ENCODE data around the gene DCAF12.
A peak's percentile ranks its signal among the peaks of the same experiment; 100 is the strongest.

DCAF12 gene

GRCh38 chr9:34127035-34127948 is 794 bp upstream of the DCAF12 start:
- Histone ChIP-seq H4K91ac (ENCODE audit: low read depth, low read length, poor library complexity) (no peak overlapping the region), H3K27me3 (ENCODE audit: control insufficient read depth in 3 of 3, insufficient read depth in 3 of 3, low read depth in 1 of 3, low read length in 3 of 3) (no peaks in the 10 kb centered on the region), H2BK5ac (ENCODE audit: low read length) (peak overlapping the region; percentile 93), H2AFZ (ENCODE audit: low read length) (peak overlapping the region; percentile 94), H3K9me3 (replicated peaks in 1 of 2; ENCODE audit: control insufficient read depth in 2 of 2, insufficient read depth in 1 of 2, low read depth in 1 of 2, low read length in 2 of 2) (peaks cover 0 to 2% of the 10 kb centered on the region in 2 donors), H2BK12ac (ENCODE audit: low read length) (no peak overlapping the region), H3K36me3 (replicated peaks in 1 of 2; ENCODE audit: control insufficient read depth in 2 of 2, insufficient read depth in 2 of 2, low read length in 2 of 2) (peaks cover 11 to 26% of the 10 kb centered on the region in 2 donors), H3K4me3 (ENCODE audit: low read length in 2 of 2) (peak overlapping the region; percentile 74 to 98), H2BK120ac (ENCODE audit: low read depth, low read length) (peak overlapping the region; percentile 61), H3K4me1 (ENCODE audit: control insufficient read depth in 2 of 2, insufficient read depth in 1 of 2, low read depth in 1 of 2, low read length in 2 of 2) (peaks cover 6 to 16% of the 10 kb centered on the region in 2 donors), H3K9ac (ENCODE audit: low read depth, low read length, poor library complexity) (peak overlapping the region; percentile 97), H3K27ac (replicated peaks; ENCODE audit: low read length) (peak overlapping the region; percentile 98), H3K23ac (ENCODE audit: low read depth, low read length, poor library complexity) (peak overlapping the region; percentile 97), H4K8ac (ENCODE audit: low read depth, low read length) (peak overlapping the region; percentile 98), H2BK15ac (ENCODE audit: low read length) (peak overlapping the region; percentile 53), H3K4me2 (ENCODE audit: insufficient read depth, low read length, poor library complexity, severe bottlenecking) (peak overlapping the region; percentile 82), H3K14ac (ENCODE audit: low read length) (no peak overlapping the region), H3K79me1 (ENCODE audit: low read depth, low read length) (peaks cover 8% of the 10 kb centered on the region), H3K18ac (ENCODE audit: low read length) (peak overlapping the region; percentile 99), H2AK5ac (ENCODE audit: low read depth, low read length) (peak overlapping the region; percentile 4), H3K4ac (ENCODE audit: low read length) (peak overlapping the region; percentile 38)
- DNase-seq (ENCODE audit: low spot score): no peak
- no CpG with 5 or more reads among the region's 17 CpGs for WGBS, 2 donors (ENCODE audit: extremely low coverage in 2 of 2, insufficient read length in 2 of 2, insufficient replicate concordance in 1 of 2)

DNA sequence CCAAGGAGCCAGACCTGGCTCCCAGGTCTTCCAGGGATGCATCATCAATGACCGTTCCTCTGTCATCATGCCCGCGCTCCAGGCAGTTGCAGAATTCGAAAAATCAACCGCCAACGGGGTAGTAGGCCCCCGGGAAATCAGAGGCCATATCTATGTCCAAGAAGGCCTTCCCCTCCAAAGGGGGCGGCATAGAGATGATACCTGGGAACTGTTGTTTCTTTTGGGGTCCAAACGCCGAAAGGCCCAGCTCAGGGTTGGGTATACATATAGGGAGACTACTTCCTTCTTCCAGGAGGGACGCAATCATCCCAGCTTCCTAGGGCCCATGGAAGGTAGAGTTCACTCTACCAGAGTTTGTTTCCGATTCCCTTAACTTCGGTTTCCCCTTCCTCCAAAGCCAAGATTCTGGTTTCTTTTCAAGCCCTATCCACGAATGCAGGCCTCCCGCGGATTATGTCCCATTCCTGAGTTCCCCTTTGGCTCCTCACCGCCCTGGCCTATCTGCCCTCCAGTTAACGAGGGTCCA is 754 bp downstream of the DCAF12 start:
- Histone ChIP-seq H3K9me3 (replicated peaks in 1 of 2; ENCODE audit: control insufficient read depth in 2 of 2, insufficient read depth in 1 of 2, low read depth in 1 of 2, low read length in 2 of 2) (peaks cover 0 to 2% of the 10 kb centered on the region in 2 donors), H3K4me3 (ENCODE audit: low read length in 2 of 2) (peak overlapping the region; percentile 74 to 98), H3K27ac (replicated peaks; ENCODE audit: low read length) (peak overlapping the region; percentile 74), H4K91ac (ENCODE audit: low read depth, low read length, poor library complexity) (no peak overlapping the region), H3K9ac (ENCODE audit: low read depth, low read length, poor library complexity) (peak overlapping the region; percentile 97), H3K14ac (ENCODE audit: low read length) (peak overlapping the region; percentile 60), H3K79me1 (ENCODE audit: low read depth, low read length) (peaks cover 8% of the 10 kb centered on the region), H2AFZ (ENCODE audit: low read length) (peak overlapping the region; percentile 94), H3K23ac (ENCODE audit: low read depth, low read length, poor library complexity) (no peak overlapping the region), H2BK120ac (ENCODE audit: low read depth, low read length) (no peak overlapping the region), H2BK5ac (ENCODE audit: low read length) (peak overlapping the region; percentile 93), H2AK5ac (ENCODE audit: low read depth, low read length) (peak overlapping the region; percentile 86), H3K36me3 (replicated peaks in 1 of 2; ENCODE audit: control insufficient read depth in 2 of 2, insufficient read depth in 2 of 2, low read length in 2 of 2) (peaks cover 15 to 39% of the 10 kb centered on the region in 2 donors), H2BK12ac (ENCODE audit: low read length) (no peak overlapping the region), H3K27me3 (ENCODE audit: control insufficient read depth in 3 of 3, insufficient read depth in 3 of 3, low read depth in 1 of 3, low read length in 3 of 3) (no peaks in the 10 kb centered on the region), H4K8ac (ENCODE audit: low read depth, low read length) (no peak overlapping the region), H2BK15ac (ENCODE audit: low read length) (no peak overlapping the region), H3K4me2 (ENCODE audit: insufficient read depth, low read length, poor library complexity, severe bottlenecking) (peak overlapping the region; percentile 63), H3K18ac (ENCODE audit: low read length) (peak overlapping the region; percentile 96), H3K4me1 (ENCODE audit: control insufficient read depth in 2 of 2, insufficient read depth in 1 of 2, low read depth in 1 of 2, low read length in 2 of 2) (peaks cover 6 to 16% of the 10 kb centered on the region in 2 donors), H3K4ac (ENCODE audit: low read length) (peak overlapping the region; percentile 78)
- WGBS, 2 donors (ENCODE audit: extremely low coverage in 2 of 2, insufficient read length in 2 of 2, insufficient replicate concordance in 1 of 2): no CpG with 5 or more reads among the region's 18 CpGs
- no peak for DNase-seq (ENCODE audit: low spot score)

- Histone ChIP-seq H3K23ac (ENCODE audit: low read depth, low read length, poor library complexity) (no peak overlapping the region), H3K9ac (ENCODE audit: low read depth, low read length, poor library complexity) (no peak overlapping the region), H3K4me2 (ENCODE audit: insufficient read depth, low read length, poor library complexity, severe bottlenecking) (no peak overlapping the region), H2BK5ac (ENCODE audit: low read length) (no peak overlapping the region), H3K4me1 (ENCODE audit: control insufficient read depth in 2 of 2, insufficient read depth in 1 of 2, low read depth in 1 of 2, low read length in 2 of 2) (peaks cover 6 to 16% of the 10 kb centered on the region in 2 donors), H3K4me3 (ENCODE audit: low read length in 2 of 2) (peak overlapping the region in 1 of 2 donors; percentile 74), H3K9me3 (replicated peaks in 1 of 2; ENCODE audit: control insufficient read depth in 2 of 2, insufficient read depth in 1 of 2, low read depth in 1 of 2, low read length in 2 of 2) (peaks cover 0 to 2% of the 10 kb centered on the region in 2 donors), H3K27ac (replicated peaks; ENCODE audit: low read length) (no peak overlapping the region), H2BK15ac (ENCODE audit: low read length) (no peak overlapping the region), H2AK5ac (ENCODE audit: low read depth, low read length) (no peak overlapping the region), H4K8ac (ENCODE audit: low read depth, low read length) (no peak overlapping the region), H3K36me3 (replicated peaks in 1 of 2; ENCODE audit: control insufficient read depth in 2 of 2, insufficient read depth in 2 of 2, low read length in 2 of 2) (peaks cover 15 to 47% of the 10 kb centered on the region in 2 donors), H3K18ac (ENCODE audit: low read length) (no peak overlapping the region), H2AFZ (ENCODE audit: low read length) (no peak overlapping the region), H3K14ac (ENCODE audit: low read length) (no peak overlapping the region), H2BK12ac (ENCODE audit: low read length) (no peak overlapping the region), H4K91ac (ENCODE audit: low read depth, low read length, poor library complexity) (no peak overlapping the region), H2BK120ac (ENCODE audit: low read depth, low read length) (no peak overlapping the region), H3K27me3 (ENCODE audit: control insufficient read depth in 3 of 3, insufficient read depth in 3 of 3, low read depth in 1 of 3, low read length in 3 of 3) (no peaks in the 10 kb centered on the region), H3K79me1 (ENCODE audit: low read depth, low read length) (peaks cover 8% of the 10 kb centered on the region), H3K4ac (ENCODE audit: low read length) (no peak overlapping the region)
- DNase-seq (ENCODE audit: low spot score): no peak
- no CpG with 5 or more reads among the region's 6 CpGs for WGBS, 2 donors (ENCODE audit: extremely low coverage in 2 of 2, insufficient read length in 2 of 2, insufficient replicate concordance in 1 of 2)
These were observed 1.6 kb downstream of the DCAF12 start for GRCh38 chr9:34124926-34125325.

- Histone ChIP-seq H3K14ac (ENCODE audit: low read length) (no peak overlapping the region), H3K23ac (ENCODE audit: low read depth, low read length, poor library complexity) (no peak overlapping the region), H2AK5ac (ENCODE audit: low read depth, low read length) (no peak overlapping the region), H2BK12ac (ENCODE audit: low read length) (no peak overlapping the region), H3K18ac (ENCODE audit: low read length) (no peak overlapping the region), H3K9me3 (replicated peaks in 1 of 2; ENCODE audit: control insufficient read depth in 2 of 2, insufficient read depth in 1 of 2, low read depth in 1 of 2, low read length in 2 of 2) (peaks cover 0 to 2% of the 10 kb centered on the region in 2 donors), H3K36me3 (replicated peaks in 1 of 2; ENCODE audit: control insufficient read depth in 2 of 2, insufficient read depth in 2 of 2, low read length in 2 of 2) (peaks cover 15 to 56% of the 10 kb centered on the region in 2 donors), H4K8ac (ENCODE audit: low read depth, low read length) (no peak overlapping the region), H3K4ac (ENCODE audit: low read length) (no peak overlapping the region), H3K27me3 (ENCODE audit: control insufficient read depth in 3 of 3, insufficient read depth in 3 of 3, low read depth in 1 of 3, low read length in 3 of 3) (no peaks in the 10 kb centered on the region), H3K4me2 (ENCODE audit: insufficient read depth, low read length, poor library complexity, severe bottlenecking) (no peak overlapping the region), H2BK120ac (ENCODE audit: low read depth, low read length) (no peak overlapping the region), H2BK5ac (ENCODE audit: low read length) (no peak overlapping the region), H3K4me1 (ENCODE audit: control insufficient read depth in 2 of 2, insufficient read depth in 1 of 2, low read depth in 1 of 2, low read length in 2 of 2) (peaks cover 6 to 16% of the 10 kb centered on the region in 2 donors), H3K27ac (replicated peaks; ENCODE audit: low read length) (no peak overlapping the region), H3K4me3 (ENCODE audit: low read length in 2 of 2) (no peak overlapping the region), H3K9ac (ENCODE audit: low read depth, low read length, poor library complexity) (no peak overlapping the region), H4K91ac (ENCODE audit: low read depth, low read length, poor library complexity) (no peak overlapping the region), H3K79me1 (ENCODE audit: low read depth, low read length) (peaks cover 8% of the 10 kb centered on the region), H2BK15ac (ENCODE audit: low read length) (no peak overlapping the region), H2AFZ (ENCODE audit: low read length) (no peak overlapping the region)
- DNase-seq (ENCODE audit: low spot score): no peak
- no CpG with 5 or more reads among the region's 4 CpGs for WGBS, 2 donors (ENCODE audit: extremely low coverage in 2 of 2, insufficient read length in 2 of 2, insufficient replicate concordance in 1 of 2)
These were observed 2.4 kb downstream of the DCAF12 start for GRCh38 chr9:34124099-34124498.

All from neuronal stem cell (in vitro differentiated cells).